Caco-2 (cell line): ENCODE results near the gene SLC9A3. TPM values are rescaled to one million over a fixed set of nuclear protein-coding genes. Genes with fewer than 3 reads are reported as not detected.

ENCODE experiments used
- BruUV-seq: library from RNA; stranded (reverse); fragments of 400-500 nt; replicated peaks from 2 replicates; lab custom pipeline; 2021; lab: Mats Ljungman, UMichigan
- CTCF ChIA-PET: fragments of 300-600 bp; sonication (Branson Sonifier 250); formaldehyde crosslinking; loops from one replicate; lab custom pipeline; 2022; ENCODE audit warnings: antibody characterized with exemption; lab: Charles Lee
- POLR2A ChIA-PET: fragments of 300-600 bp; sonication (Branson Sonifier 250); formaldehyde crosslinking; loops from one replicate; lab custom pipeline; 2022; ENCODE audit warnings: antibody characterized with exemption; lab: Charles Lee
- DNase-seq, 2 experiments: peaks; one replicate each; pipeline versions ENCODE4 v3.0.0 to v3.0.0-alpha.2; 2020 to 2022
- H3K27me3 ChIP-seq: replicated peaks from 2 replicates; pipeline ENCODE4 v1.6.0; 2011; ENCODE audit warnings: low read length; ENCODE audit not compliant: control insufficient read depth, insufficient read depth
- H3K36me3 ChIP-seq: 2 replicates; pipeline ENCODE4 v1.5.1; 2011; ENCODE audit warnings: low read length; ENCODE audit not compliant: control insufficient read depth, insufficient read depth
- H3K4me1 ChIP-seq: fragments of 250-450 bp; sonication (Bioruptor Pico); 2 replicates; pipeline ENCODE4 v1.5.1; 2020; ENCODE audit warnings: mild to moderate bottlenecking
- H3K4me3 ChIP-seq: 2 replicates; pipeline ENCODE4 v1.5.1; 2011; ENCODE audit warnings: low read depth, mild to moderate bottlenecking, control low read depth, low read length
- H3K9me3 ChIP-seq: fragments of 250-450 bp; sonication (Bioruptor Pico); 2 replicates; pipeline ENCODE4 v1.5.1; 2020; ENCODE audit warnings: mild to moderate bottlenecking, moderate library complexity
- H3K27ac Mint-ChIP-seq: one replicate; pipeline ENCODE4 v1.8.0; 2022; ENCODE audit warnings: mixed read lengths; ENCODE audit not compliant: unreplicated experiment
- H3K27me3 Mint-ChIP-seq: one replicate; pipeline ENCODE4 v1.8.0; 2022; ENCODE audit warnings: mixed read lengths; ENCODE audit not compliant: insufficient read depth, unreplicated experiment
- H3K36me3 Mint-ChIP-seq: one replicate; pipeline ENCODE4 v1.8.0; 2022; ENCODE audit warnings: mild to moderate bottlenecking, mixed read lengths; ENCODE audit not compliant: insufficient read depth, unreplicated experiment
- H3K4me1 Mint-ChIP-seq: one replicate; pipeline ENCODE4 v1.8.0; 2022; ENCODE audit warnings: low read depth, mixed read lengths; ENCODE audit not compliant: unreplicated experiment
- H3K4me3 Mint-ChIP-seq: one replicate; pipeline ENCODE4 v1.8.0; 2022; ENCODE audit warnings: mild to moderate bottlenecking, moderate library complexity, mixed read lengths; ENCODE audit not compliant: unreplicated experiment
- H3K9me3 Mint-ChIP-seq: one replicate; pipeline ENCODE4 v1.8.0; 2022; ENCODE audit warnings: mixed read lengths; ENCODE audit not compliant: unreplicated experiment
- CTCF ChIP-seq, 2 experiments: fragments of 200-600 bp in 1 of 2; IDR thresholded peaks; 1 replicate in 1 of 2; 2 replicates in 1 of 2; pipeline versions ENCODE4 v1.5.1 to v1.8.0; 2011 to 2022; ENCODE audit warnings: antibody characterized with exemption in 1 of 2, control low read depth in 1 of 2, inconsistent platforms in 1 of 2, low read depth in 1 of 2, low read length in 1 of 2, mild to moderate bottlenecking in 1 of 2, moderate library complexity in 1 of 2; ENCODE audit not compliant: insufficient read depth in 1 of 2, severe bottlenecking in 1 of 2, unreplicated experiment in 1 of 2
- intact Hi-C: fragments of 100-400 bp; cut with micrococcal nuclease; formaldehyde crosslinking; loops from one replicate; pipeline ENCODE4 v1.10.0; 2022; ENCODE audit not compliant: unreplicated experiment
- total RNA-seq: library from RNA; stranded (reverse); gene quantifications from 2 replicates; pipeline ENCODE4 v1.2.3, GENCODE V29; 2022

SLC9A3 gene
- total RNA-seq, 1 experiment from 2014 or later, result 3.4 TPM

GRCh38 chr5:515273-515836, 8.9 kb downstream of the SLC9A3 start:
- Histone ChIP-seq H3K4me3 (no peak overlapping the region), H3K4me1 (no peaks in the 10 kb centered on the region; the same call in 1 of the 2 replicates), H3K36me3 (no peaks in the 10 kb centered on the region), H3K9me3 (no peaks in the 10 kb centered on the region), H3K27me3 (no peaks in the 10 kb centered on the region)
- no peaks in the 10 kb centered on the region for H3K36me3 Mint-ChIP-seq
- no TSS peak for BruUV-seq
- H3K4me1 Mint-ChIP-seq, result no peaks in the 10 kb centered on the region
- peaks cover 11% of the 10 kb centered on the region for H3K27me3 Mint-ChIP-seq
- H3K4me3 Mint-ChIP-seq, result no peak overlapping the region
- TF ChIP-seq CTCF (IDR thresholded peaks at IDR 0.05; ENCODE audit: insufficient read depth in 1 of 2, low read depth in 1 of 2, low read length in 1 of 2, severe bottlenecking in 1 of 2, unreplicated experiment in 1 of 2), result no peak
- no peak for DNase-seq
- ChIA-PET POLR2A (no interaction called here), CTCF (no interaction called here)
- H3K27ac Mint-ChIP-seq, result no peak overlapping the region
- peaks cover 16% of the 10 kb centered on the region for H3K9me3 Mint-ChIP-seq
- intact Hi-C loops, result no loop called here

GRCh38 chr5:514673-515072, 9.6 kb downstream of the SLC9A3 start:
- peaks cover 16% of the 10 kb centered on the region for H3K9me3 Mint-ChIP-seq
- Histone ChIP-seq H3K36me3 (no peaks in the 10 kb centered on the region), H3K4me3 (no peak overlapping the region), H3K4me1 (no peaks in the 10 kb centered on the region; the same call in 1 of the 2 replicates), H3K27me3 (no peaks in the 10 kb centered on the region), H3K9me3 (no peaks in the 10 kb centered on the region)
- no peaks in the 10 kb centered on the region for H3K4me1 Mint-ChIP-seq
- CTCF ChIA-PET, result no interaction called here
- H3K36me3 Mint-ChIP-seq, result no peaks in the 10 kb centered on the region
- no TSS peak for BruUV-seq
- intact Hi-C loops, result no loop called here
- H3K27me3 Mint-ChIP-seq, result peaks cover 11% of the 10 kb centered on the region
- no peak for TF ChIP-seq CTCF (IDR thresholded peaks at IDR 0.05; ENCODE audit: insufficient read depth in 1 of 2, low read depth in 1 of 2, low read length in 1 of 2, severe bottlenecking in 1 of 2, unreplicated experiment in 1 of 2)
- H3K4me3 Mint-ChIP-seq, result no peak overlapping the region
- POLR2A ChIA-PET, result no interaction called here
- H3K27ac Mint-ChIP-seq, result no peak overlapping the region
- DNase-seq, result no peak

- Mint-ChIP-seq H3K4me1 (no peaks in the 10 kb centered on the region), H3K27me3 (peaks cover 13% of the 10 kb centered on the region), H3K9me3 (peaks cover 16% of the 10 kb centered on the region), H3K36me3 (no peaks in the 10 kb centered on the region), H3K27ac (no peak overlapping the region), H3K4me3 (no peak overlapping the region)
- H3K4me1 ChIP-seq, result no peaks in the 10 kb centered on the region; the same call in 1 of the 2 replicates
- TF ChIP-seq CTCF (IDR thresholded peaks at IDR 0.05; ENCODE audit: insufficient read depth in 1 of 2, low read depth in 1 of 2, low read length in 1 of 2, severe bottlenecking in 1 of 2, unreplicated experiment in 1 of 2), result no peak
- CTCF ChIA-PET, result no interaction called here
- POLR2A ChIA-PET, result no interaction called here
- H3K36me3 ChIP-seq, result no peaks in the 10 kb centered on the region
- DNase-seq, result no peak
- intact Hi-C loops, result no loop called here
- no TSS peak for BruUV-seq
- no peaks in the 10 kb centered on the region for H3K9me3 ChIP-seq
- no peak overlapping the region for H3K4me3 ChIP-seq
- H3K27me3 ChIP-seq, result no peaks in the 10 kb centered on the region
These were observed 10.2 kb downstream of the SLC9A3 start for GRCh38 chr5:514101-514485.
